MV-4-11 (cell line): ENCODE measurements around the gene PCMTD2.
A peak's percentile ranks its signal among the peaks of the same experiment; 100 is the strongest.

Source experiments
- DNase-seq: peaks from one replicate; lab custom pipeline; 2025; lab: John Stamatoyannopoulos, UW

Gene PCMTD2

DNA sequence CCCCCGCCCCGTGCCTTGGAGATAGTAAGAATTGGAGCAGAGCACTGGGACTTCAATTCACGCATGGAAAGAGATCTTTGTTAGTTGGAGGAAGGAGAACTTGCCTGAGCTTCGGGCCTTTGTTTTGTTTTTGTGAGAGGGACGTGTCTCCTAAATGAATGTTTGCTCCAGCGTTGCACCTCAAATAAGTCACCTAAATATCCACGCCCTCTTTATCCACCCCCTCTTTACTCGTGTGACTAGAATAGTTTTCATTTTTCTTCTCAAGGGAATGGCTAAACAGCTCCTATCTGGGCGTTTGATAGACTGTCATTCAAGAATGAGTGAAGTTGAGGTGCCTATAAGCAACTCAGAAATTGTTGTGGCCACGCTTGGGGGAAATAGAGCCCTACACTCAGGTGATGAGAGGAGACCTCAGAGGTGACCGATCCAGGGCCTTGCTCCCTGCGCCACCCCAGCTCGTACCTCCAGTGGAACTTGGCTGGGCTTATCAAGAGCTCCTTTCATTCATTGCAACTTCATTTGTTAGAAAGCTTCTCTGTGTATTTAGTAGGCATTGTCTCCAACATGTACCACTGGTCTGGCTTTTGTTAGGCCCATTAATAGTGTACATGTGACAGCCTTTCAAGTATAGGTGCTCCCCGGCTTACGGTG, 861 bp downstream of the PCMTD2 start:
- DNase-seq: no peak

DNA sequence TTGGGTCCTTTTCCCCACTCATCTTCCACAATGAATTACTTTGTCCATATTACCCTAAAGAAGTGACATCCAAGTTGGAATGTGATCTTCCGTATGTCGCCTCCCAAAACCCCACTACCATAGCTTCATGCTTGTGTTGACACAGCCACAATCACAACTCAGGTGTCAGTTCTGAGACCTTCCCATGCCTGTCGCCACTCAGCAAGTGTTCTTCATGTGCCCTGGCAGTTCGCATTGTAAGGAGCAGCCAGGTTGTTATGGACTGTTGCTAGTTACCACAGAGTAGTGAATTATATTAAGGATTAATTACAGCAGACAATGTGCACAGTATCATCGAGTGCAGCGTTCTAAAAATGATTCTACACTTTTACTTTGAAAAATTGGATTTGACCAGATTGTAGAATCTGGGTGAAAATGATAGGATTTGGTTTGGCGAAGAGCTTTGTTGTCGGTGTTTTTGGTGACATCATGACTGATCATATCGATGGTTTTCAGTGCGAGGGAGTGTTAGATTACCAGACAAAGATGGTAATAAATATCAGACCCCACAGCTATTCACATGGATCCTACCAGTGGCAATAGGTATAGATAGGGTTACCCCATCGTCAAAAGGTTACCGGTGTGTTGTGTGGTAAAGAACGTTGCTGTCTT, 1.7 kb downstream of the PCMTD2 start:
- no peak for DNase-seq

GRCh38 chr20:64258071-64258823, 2.7 kb downstream of the PCMTD2 start:
- no peak for DNase-seq

DNA sequence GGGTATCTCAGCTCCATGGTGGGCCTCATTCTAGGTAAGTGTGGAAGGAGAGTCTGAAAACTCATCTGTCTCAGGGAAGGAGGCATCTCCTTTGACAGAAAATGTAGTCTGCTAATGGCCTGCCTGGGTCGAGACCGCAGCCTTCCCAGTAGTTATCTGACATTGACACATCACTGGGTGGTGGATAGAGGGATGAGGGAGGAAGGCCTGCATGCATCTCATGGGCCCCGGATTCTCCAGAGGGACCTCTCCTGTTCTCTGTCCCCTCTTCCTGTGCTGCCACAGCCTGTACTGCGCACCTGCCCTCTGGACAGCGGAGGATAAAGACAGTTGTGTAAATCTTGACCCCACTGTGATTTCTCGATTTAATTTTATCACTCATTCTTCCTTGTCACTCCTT, 4.7 kb downstream of the PCMTD2 start:
- no peak for DNase-seq

DNA sequence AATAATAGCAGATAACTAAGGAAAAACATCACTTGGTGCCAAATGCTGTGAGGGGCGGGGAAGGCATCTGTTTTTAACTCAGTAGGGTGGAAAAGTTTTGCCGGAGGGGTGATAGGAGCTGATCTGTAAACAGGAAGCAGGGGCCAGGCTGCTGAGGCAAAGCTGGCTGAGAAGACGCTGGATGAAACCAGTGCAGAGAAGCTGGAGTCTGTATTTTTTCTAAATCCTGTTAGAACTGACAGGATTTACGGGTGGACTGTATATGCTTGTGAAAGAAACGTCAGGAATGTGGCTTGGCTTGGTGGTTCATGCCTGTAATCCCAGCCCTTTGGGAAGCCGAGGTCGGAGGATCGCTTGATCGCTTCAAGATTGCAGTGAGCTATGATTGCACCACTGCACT, 5.6 kb downstream of the PCMTD2 start:
- DNase-seq: no peak

GRCh38 chr20:64264091-64264490, 8.5 kb downstream of the PCMTD2 start:
- no peak for DNase-seq

DNA sequence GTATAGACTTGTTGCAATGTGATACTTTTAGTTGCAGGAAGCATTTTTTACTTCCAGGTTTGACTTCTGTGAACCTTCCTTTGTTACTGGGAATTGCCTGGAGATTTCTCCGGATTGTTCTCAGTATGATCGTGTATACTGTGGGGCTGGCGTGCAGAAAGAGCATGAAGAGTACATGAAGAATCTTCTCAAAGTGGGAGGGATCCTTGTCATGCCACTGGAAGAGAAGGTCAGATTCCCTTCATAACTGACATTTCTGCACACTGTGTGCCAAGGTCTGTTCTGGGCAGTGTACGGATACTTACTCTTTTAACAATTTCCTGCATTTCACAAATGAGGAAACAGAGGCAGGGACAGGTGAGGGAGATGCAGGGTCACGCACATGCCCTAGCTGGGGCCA, 9.7 kb downstream of the PCMTD2 start:
- no peak for DNase-seq

DNA sequence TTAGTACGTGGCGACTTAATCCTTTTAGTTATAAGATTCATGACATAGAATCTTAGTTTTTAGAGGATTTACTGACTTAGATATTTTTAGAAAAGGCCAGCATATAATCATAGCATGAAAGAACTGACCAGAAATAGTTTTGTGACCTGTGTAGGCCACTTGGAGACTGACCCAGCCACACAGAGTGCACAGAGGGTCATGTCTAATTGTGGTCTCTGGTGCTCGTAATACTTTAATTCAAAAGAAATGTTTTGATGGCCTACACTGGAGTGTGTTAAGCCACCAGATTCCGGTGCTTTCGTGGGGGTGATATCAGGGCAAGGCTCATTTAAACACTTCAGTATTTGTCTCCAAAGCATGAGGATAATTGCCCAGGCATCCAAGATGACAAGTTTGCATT, 11.4 kb downstream of the PCMTD2 start:
- DNase-seq: no peak

GRCh38 chr20:64268174-64268573, 12.6 kb downstream of the PCMTD2 start:
- DNase-seq: no peak

DNA sequence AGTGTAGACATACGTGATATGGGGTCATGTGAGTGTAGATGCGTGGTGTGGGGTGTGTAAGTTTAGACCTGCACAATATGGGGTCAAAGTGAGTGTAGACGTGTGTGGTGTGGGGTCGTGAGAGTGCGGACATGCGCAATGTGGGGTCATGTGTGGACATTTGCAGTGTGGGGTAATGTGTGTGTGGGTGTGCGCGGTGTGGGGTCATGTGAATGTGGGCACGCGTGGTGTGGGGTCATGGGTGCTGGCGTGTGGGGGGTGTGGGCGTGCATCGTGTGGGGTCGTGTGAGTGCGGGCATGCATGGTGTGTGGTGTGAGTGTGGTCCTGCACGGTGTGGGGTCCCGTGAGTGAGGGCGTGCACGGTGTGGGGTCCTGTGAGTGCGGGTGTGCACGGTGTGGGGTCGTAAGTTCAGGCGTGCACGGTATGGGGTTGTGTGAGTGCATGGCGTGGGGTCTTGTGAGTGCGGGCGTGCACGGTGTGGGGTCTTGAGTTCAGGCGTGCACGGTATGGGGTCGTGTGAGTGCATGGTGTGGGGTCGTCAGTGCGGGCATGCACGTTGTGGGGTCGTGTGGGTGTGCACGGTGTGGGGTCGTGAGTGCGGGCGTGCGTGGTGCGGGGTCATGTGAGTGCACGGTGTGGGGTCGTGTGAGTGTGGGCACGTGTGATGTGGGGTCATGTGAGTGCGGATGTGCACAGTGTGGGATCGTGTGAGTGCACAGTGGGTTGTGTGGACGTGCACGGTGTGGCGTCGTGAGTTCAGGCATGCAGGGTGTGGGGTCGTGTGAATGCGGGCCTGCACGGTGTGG, 14.3 kb downstream of the PCMTD2 start:
- no peak for DNase-seq

DNA sequence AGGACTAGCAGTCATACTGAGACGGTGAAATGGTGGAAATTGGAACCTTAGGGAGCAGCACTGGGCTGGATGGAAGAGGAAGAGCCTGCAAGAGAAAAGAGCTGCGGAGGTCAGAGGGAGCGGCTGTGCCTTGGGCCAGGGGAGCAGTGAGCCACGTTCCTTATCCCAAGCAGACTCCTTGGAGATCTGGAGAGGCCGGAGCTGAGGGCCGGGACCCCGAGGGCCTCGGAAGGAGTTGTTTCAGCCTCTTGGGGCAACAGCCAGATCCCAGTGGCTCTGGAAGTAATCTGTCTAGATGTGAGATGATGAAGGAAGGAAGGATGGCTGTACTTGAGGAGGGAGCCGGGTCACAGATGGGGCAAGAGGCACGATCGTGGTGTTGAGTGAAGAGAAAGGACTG, 16.1 kb downstream of the PCMTD2 start:
- DNase-seq: no peak

DNA sequence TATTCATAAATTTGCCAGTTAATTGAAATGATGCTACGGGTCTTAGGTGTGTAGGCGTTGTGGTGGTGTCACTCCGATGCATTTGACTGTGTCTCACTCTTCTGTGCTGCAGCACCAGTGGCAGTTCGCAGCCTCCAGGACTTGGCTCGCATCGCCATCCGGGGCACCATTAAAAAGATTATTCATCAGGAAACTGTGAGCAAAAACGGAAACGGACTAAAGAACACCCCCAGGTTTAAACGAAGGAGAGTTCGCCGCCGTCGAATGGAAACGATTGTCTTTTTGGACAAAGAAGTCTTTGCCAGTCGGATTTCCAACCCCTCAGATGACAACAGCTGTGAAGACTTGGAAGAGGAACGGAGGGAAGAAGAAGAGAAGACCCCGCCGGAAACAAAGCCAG, 17.6 kb downstream of the PCMTD2 start:
- DNase-seq: no peak

DNA sequence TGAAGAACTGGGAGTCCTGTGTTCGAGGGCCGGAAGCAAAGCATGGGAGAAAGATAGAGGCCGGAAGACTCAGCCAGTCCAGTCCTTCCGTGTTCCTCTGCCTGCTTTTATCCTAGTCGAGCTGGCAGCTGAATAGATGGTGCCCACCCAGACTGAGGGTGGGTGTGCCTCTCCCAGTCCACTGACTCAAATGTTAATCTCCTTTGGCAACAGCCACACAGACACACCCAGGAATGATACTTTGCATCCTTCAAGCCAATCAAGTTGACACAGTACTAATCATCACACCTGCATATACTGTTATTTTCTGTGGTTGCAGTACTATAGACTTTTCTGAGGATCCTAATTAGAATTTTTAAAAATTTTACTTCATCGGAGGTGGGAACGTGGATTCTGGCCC, 21.3 kb downstream of the PCMTD2 start:
- DNase-seq: no peak

DNA sequence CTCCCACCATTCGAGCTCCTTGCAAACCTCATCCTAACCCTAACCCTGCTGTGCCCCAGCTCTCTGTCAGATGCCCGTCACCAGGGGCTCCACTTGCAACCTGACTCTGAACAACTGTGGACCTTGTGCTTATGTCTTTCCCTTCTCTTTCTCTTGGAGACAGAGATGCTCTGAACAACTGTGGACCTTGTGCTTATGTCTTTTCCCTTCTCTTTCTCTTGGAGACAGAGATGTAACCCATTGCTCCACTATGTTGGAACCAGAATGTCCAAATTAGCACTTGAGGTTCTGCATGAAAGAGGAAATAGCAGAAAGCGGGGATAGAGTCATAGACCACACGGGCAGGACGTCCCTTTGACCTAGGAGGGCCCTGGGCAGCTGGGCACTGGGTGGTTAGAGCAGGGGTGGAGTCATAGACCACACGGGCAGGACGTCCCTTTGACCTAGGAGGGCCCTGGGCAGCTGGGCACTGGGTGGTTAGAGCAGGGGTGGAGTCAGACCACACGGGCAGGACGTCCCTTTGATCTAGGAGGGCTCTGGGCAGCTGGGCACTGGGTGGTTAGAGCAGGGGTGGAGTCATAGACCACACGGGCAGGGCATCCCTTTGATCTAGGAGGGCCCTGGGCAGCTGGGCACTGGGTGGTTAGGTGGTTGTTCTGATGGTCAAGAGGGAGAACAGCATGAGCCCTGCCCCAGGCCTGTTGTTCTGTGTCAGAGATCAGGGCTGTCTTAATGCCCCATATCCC, 22.2 kb downstream of the PCMTD2 start:
- DNase-seq: peak; percentile 80

DNA sequence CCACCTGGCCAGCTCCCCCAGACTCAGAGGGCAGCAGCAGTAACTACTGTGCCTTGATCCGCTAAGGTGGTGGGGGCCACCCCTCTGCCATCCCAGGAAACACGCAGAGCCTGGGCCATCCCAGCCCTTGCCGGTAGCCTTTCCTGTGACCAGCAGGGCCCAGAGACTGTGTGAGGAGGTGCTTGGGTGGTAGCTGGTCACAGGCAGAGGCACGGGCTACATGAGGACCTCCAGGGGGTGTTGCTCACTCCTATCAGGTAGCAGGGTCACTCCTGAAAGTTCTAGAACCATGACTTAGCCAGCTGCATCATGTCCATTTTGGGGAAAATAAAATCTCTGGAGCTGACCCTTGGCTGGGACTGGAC, 22.8 kb downstream of the PCMTD2 start:
- DNase-seq: no peak

DNA sequence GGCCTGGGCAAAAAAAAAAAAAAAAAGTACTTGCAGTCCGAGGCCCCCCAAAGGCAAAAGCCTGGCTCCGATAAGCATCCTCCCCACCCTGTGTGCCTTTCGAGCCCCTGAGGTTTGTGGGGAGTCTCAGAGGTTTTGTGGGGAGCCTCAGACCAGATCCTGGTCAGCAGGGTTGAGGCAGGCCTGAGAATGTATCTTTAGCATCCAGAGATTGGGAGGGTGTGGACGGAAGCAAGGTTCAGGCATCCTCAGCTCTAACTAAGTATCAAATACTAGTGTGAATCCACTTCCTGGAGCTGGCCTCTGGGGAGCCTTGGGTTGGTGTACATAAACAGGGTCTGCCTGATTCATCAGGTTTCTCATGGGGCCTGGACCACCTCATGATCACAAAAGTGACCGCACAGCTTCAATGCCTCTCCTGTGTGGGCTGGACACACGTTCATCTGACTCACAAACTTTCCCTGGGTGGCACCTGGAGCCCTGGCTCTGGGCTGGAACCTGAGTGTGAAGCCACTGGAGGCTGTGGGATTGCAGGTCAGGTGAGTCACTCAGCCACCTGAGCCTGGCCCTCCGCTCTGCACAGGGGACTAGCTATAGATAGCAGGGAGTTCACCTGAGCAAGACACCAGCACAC, 24.4 kb downstream of the PCMTD2 start:
- DNase-seq: no peak

DNA sequence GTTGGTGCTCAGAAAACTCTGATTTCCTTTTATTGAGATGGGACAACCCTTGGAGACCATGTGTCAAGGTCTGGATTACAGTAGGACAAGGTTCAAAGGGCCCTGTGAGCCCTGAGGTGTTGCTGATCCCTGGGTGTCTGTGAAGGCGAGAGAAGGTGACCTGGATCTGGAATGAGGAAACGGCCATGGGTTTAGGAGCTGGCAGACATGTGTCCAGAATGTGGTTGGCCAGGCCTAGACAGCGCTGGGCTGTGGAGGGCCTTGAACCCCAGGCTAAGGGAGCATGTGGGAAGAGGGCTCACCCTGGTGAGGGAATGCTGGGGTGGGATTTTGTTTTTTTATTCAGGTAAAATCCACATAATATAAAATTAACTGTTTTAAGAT, 24.9 kb downstream of the PCMTD2 start:
- no peak for DNase-seq

GRCh38 chr20:64283646-64284045, 28.1 kb downstream of the PCMTD2 start:
- no peak for DNase-seq

GRCh38 chr20:64285579-64286446, 30.3 kb downstream of the PCMTD2 start:
- DNase-seq: peak; percentile 85
